HG02852 (cell line): ENCODE results near the gene CCDC194.

Experiments
- ATAC-seq: cut with Tn5 transposase; IDR thresholded peaks from one replicate; pipeline ENCODE4 v1.9.1; 2021; ENCODE audit warnings: mild to moderate bottlenecking, moderate library complexity; ENCODE audit not compliant: unreplicated experiment

Gene CCDC194

GRCh38 chr19:17406046-17406886 is 12.3 kb upstream of the CCDC194 start:
- ATAC-seq, result no peak

GRCh38 chr19:17405250-17406045 is 11.5 kb upstream of the CCDC194 start, which contains the start of gene BST2:
Gene BST2, minus strand, starts transcription at chr19:17405630. Its CDS starts 55 bp downstream, at chr19:17405575.
- ATAC-seq, result peak; percentile 79

- ATAC-seq, result no peak
Measured at GRCh38 chr19:17404621-17405249, 10.7 kb upstream of the CCDC194 start.

- ATAC-seq, result no peak
Measured at GRCh38 chr19:17404015-17404414, 10.0 kb upstream of the CCDC194 start.

GRCh38 chr19:17402982-17403855 is 9.2 kb upstream of the CCDC194 start:
- no peak for ATAC-seq

GRCh38 chr19:17401628-17402027 is 7.6 kb upstream of the CCDC194 start:
- ATAC-seq, result no peak

- no peak for ATAC-seq
Measured at GRCh38 chr19:17398902-17399527, 5.0 kb upstream of the CCDC194 start.

- ATAC-seq, result no peak
Measured at GRCh38 chr19:17394891-17395415, 957 bp upstream of the CCDC194 start.

GRCh38 chr19:17393002-17393401 is 994 bp downstream of the CCDC194 start:
- no peak for ATAC-seq

GRCh38 chr19:17391371-17392151 is 2.4 kb downstream of the CCDC194 start:
- peak; percentile 18 for ATAC-seq

GRCh38 chr19:17390665-17391370 is 3.2 kb downstream of the CCDC194 start:
- ATAC-seq, result peak; percentile 78

GRCh38 chr19:17389957-17390664 is 3.9 kb downstream of the CCDC194 start:
- ATAC-seq, result no peak

GRCh38 chr19:17389288-17389687 is 4.7 kb downstream of the CCDC194 start:
- no peak for ATAC-seq

GRCh38 chr19:17385878-17386611 is 8.0 kb downstream of the CCDC194 start:
- ATAC-seq, result no peak

- ATAC-seq, result no peak
Measured at GRCh38 chr19:17380426-17381138, 13.4 kb downstream of the CCDC194 start.

- no peak for ATAC-seq
Measured at GRCh38 chr19:17379221-17379631, 14.8 kb downstream of the CCDC194 start.
